SK-N-SH (cell line): ENCODE data around the gene STIM2.

Experiments used
- CHD2 ChIP-seq: fragments of 150-350 bp; IDR thresholded peaks from 2 replicates; pipeline ENCODE4 v1.6.1; 2018; ENCODE audit warnings: low read length; ENCODE audit not compliant: partially characterized antibody
- CTCF ChIP-seq: fragments of 200-600 bp; sonication (generic); IDR thresholded peaks from 2 replicates; pipeline ENCODE4 v1.6.1; 2017; ENCODE audit warnings: antibody characterized with exemption, mild to moderate bottlenecking, moderate library complexity
- ELF1 ChIP-seq: IDR thresholded peaks from 2 replicates; pipeline ENCODE4 v1.4.0; 2012
- EP300 ChIP-seq, 2 experiments: IDR thresholded peaks; 2 replicates each; pipeline versions ENCODE4 v1.4.0 to v1.6.1; 2012; ENCODE audit warnings: borderline replicate concordance in 1 of 2, low read depth in 1 of 2, low read length in 1 of 2
- EZH2phosphoT487 ChIP-seq: fragments of 200-600 bp; sonication (generic); IDR thresholded peaks from 2 replicates; pipeline ENCODE4 v1.6.1; 2017; ENCODE audit warnings: low read depth, mixed run types, mild to moderate bottlenecking, antibody characterized with exemption, moderate library complexity, borderline replicate concordance
- JUND ChIP-seq: IDR thresholded peaks from 2 replicates; pipeline ENCODE4 v1.4.0; 2012
- POLR2AphosphoS5 ChIP-seq: IDR thresholded peaks from 2 replicates; pipeline ENCODE4 v1.6.1; 2012; ENCODE audit warnings: low read depth, low read length
- RAD21 ChIP-seq: IDR thresholded peaks from 2 replicates; pipeline ENCODE4 v1.6.1; 2012; ENCODE audit warnings: mild to moderate bottlenecking, low read length
- REST ChIP-seq: IDR thresholded peaks from 2 replicates; pipeline ENCODE4 v1.6.1; 2012; ENCODE audit warnings: mild to moderate bottlenecking, low read depth, low read length, moderate library complexity
- RXRA ChIP-seq: IDR thresholded peaks from 2 replicates; pipeline ENCODE4 v1.4.0; 2012; ENCODE audit warnings: low read depth, mild to moderate bottlenecking, borderline replicate concordance
- SIN3A ChIP-seq: IDR thresholded peaks from 2 replicates; pipeline ENCODE4 v1.6.1; 2012; ENCODE audit warnings: low read depth, mild to moderate bottlenecking, low read length, moderate library complexity, borderline replicate concordance
- YY1 ChIP-seq: IDR thresholded peaks from 2 replicates; pipeline ENCODE4 v1.4.0; 2012; ENCODE audit warnings: low read depth, mild to moderate bottlenecking
- TF ChIP-seq, protein P1 (sequence below): IDR thresholded peaks from 2 replicates; pipeline ENCODE4; 2012
- TF ChIP-seq, protein P2 (sequence below): IDR thresholded peaks from 2 replicates; pipeline ENCODE4 v1.4.0; 2012; ENCODE audit warnings: low read depth

DNA sequence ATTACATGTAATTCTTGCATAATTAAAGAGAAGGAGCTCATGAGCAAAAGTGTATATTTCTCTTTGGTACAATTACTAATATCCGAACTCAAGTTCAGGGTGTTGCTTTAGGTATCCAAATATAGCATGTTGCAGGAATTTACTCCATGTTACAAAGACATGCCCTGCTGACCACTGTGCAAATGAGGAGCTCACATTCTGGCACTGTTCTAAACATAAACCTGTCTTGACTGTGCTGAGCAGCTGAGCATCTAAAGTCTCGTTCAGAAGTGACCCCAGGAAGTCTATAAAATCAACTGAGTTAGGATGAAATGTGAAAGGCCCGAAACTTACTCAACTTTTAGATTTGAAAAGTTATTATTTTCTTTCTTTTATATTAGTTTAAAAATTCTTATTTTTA lies 124.3 kb downstream of the STIM2 start:
- no peak for TF ChIP-seq RAD21
- no peak for TF ChIP-seq CTCF
- TF ChIP-seq CHD2: no peak
- TF ChIP-seq EP300 (IDR thresholded peaks at IDR 0.05; ENCODE audit: borderline replicate concordance in 1 of 2, low read depth in 1 of 2, low read length in 1 of 2): no peak
- no peak for TF ChIP-seq POLR2AphosphoS5
- TF ChIP-seq, protein P1, sequence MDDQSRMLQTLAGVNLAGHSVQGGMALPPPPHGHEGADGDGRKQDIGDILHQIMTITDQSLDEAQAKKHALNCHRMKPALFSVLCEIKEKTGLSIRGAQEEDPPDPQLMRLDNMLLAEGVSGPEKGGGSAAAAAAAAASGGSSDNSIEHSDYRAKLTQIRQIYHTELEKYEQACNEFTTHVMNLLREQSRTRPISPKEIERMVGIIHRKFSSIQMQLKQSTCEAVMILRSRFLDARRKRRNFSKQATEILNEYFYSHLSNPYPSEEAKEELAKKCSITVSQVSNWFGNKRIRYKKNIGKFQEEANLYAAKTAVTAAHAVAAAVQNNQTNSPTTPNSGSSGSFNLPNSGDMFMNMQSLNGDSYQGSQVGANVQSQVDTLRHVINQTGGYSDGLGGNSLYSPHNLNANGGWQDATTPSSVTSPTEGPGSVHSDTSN: no peak
- no peak for TF ChIP-seq ELF1
- TF ChIP-seq, protein P2, sequence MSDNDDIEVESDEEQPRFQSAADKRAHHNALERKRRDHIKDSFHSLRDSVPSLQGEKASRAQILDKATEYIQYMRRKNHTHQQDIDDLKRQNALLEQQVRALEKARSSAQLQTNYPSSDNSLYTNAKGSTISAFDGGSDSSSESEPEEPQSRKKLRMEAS: no peak
- no peak for TF ChIP-seq JUND
- TF ChIP-seq REST: no peak
- no peak for TF ChIP-seq EZH2phosphoT487
- TF ChIP-seq YY1: no peak
- no peak for TF ChIP-seq SIN3A
- TF ChIP-seq RXRA: no peak
